ENCODE measurements around the gene CLEC2L. TPM values are rescaled to one million over a fixed set of nuclear protein-coding genes. Genes with fewer than 3 reads are reported as not detected.

CLEC2L gene
- total RNA-seq, 4 donors from 2014 or later, result not detected

DNA sequence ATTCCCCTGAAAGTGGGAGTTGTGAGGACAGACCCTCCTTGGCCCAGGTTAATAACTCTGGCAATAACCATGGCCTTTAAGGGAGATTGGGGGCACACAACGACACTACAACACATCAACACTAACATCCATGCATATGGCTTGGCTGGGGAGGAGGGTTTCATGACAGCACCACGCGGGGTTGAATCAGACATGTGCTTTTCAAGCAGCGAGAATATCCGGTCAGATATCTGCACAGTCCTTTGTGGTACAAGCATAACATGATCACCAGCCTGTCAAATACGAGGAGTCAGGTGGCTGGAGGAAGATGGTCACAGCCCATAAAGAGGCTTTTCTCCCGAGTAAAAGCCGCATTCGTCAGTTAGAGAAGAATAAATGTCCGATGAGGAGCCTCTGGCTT is 27.0 kb upstream of the CLEC2L start:
- peaks cover 0 to 16% (median 7%) of the 10 kb centered on the region in 4 donors for H3K9me3 ChIP-seq
- TF ChIP-seq EP300 (IDR thresholded peaks at IDR 0.05), result no peak
- TF ChIP-seq, protein P1, sequence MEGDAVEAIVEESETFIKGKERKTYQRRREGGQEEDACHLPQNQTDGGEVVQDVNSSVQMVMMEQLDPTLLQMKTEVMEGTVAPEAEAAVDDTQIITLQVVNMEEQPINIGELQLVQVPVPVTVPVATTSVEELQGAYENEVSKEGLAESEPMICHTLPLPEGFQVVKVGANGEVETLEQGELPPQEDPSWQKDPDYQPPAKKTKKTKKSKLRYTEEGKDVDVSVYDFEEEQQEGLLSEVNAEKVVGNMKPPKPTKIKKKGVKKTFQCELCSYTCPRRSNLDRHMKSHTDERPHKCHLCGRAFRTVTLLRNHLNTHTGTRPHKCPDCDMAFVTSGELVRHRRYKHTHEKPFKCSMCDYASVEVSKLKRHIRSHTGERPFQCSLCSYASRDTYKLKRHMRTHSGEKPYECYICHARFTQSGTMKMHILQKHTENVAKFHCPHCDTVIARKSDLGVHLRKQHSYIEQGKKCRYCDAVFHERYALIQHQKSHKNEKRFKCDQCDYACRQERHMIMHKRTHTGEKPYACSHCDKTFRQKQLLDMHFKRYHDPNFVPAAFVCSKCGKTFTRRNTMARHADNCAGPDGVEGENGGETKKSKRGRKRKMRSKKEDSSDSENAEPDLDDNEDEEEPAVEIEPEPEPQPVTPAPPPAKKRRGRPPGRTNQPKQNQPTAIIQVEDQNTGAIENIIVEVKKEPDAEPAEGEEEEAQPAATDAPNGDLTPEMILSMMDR (IDR thresholded peaks at IDR 0.05), result no peak
- TF ChIP-seq POLR2AphosphoS5 (IDR thresholded peaks at IDR 0.05), result no peak
- TF ChIP-seq POLR2A (IDR thresholded peaks at IDR 0.05; ENCODE audit: low read depth), result no peak
- WGBS, result 89% methylated on average over 10 of the region's 10 CpGs
- peaks cover 0 to 13% (median 0%) of the 10 kb centered on the region in 4 donors for H3K27me3 ChIP-seq
- H3K36me3 ChIP-seq, result no peaks in the 10 kb centered on the region
- intact Hi-C loops (cut with DNase I), result loop anchor here (10.0 kb wide), 1 partner anchor 508 kb away; no protein-coding TSS in a partner anchor
- peaks cover 0 to 10% (median 9%) of the 10 kb centered on the region in 4 donors for H3K4me1 ChIP-seq
- no peak for DNase-seq (ENCODE audit: extremely low spot score)
- no peak overlapping the region for H3K4me3 ChIP-seq
- H3K27ac ChIP-seq (replicated peaks in 1 of 4), result no peak overlapping the region

DNA sequence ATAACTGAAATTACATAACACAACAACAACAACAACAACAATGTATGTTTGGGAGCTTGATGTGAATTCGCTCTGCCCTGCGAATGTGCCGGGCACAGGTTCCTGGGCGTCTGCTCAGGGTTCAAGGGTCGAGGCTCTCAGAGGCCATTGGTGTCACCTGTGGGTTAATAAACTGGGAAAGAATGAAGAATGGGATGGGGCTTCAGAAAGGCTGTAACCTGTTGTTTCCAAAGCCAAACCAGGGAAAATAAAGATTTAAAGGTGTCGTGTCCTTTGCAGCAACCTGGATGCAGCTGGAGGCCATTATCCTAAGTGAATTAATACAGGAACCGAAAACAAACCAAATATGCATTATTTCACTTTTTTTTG is 22.7 kb upstream of the CLEC2L start:
- Histone ChIP-seq H3K27ac (replicated peaks in 1 of 4) (no peak overlapping the region), H3K27me3 (peaks cover 0 to 20% (median 0%) of the 10 kb centered on the region in 4 donors), H3K4me3 (no peak overlapping the region), H3K9me3 (no peaks in the 10 kb centered on the region), H3K4me1 (peaks cover 0 to 10% (median 9%) of the 10 kb centered on the region in 4 donors), H3K36me3 (no peaks in the 10 kb centered on the region)
- 95% methylated on average over 7 of the region's 7 CpGs for WGBS
- TF ChIP-seq POLR2AphosphoS5 (IDR thresholded peaks at IDR 0.05) (no peak), POLR2A (IDR thresholded peaks at IDR 0.05; ENCODE audit: low read depth) (no peak), EP300 (IDR thresholded peaks at IDR 0.05) (no peak)
- TF ChIP-seq, protein P1 (IDR thresholded peaks at IDR 0.05), result no peak
- intact Hi-C loops (cut with DNase I), result loop anchor here (5.0 to 10.0 kb wide), 2 partner anchors 72 to 114 kb away; no protein-coding TSS in a partner anchor
- DNase-seq (ENCODE audit: extremely low spot score), result no peak

- DNase-seq (ENCODE audit: extremely low spot score), result no peak
- Histone ChIP-seq H3K9me3 (no peaks in the 10 kb centered on the region), H3K36me3 (no peaks in the 10 kb centered on the region), H3K4me1 (peaks cover 0 to 10% (median 9%) of the 10 kb centered on the region in 4 donors), H3K27me3 (peaks cover 0 to 20% (median 0%) of the 10 kb centered on the region in 4 donors), H3K27ac (replicated peaks in 1 of 4) (no peak overlapping the region), H3K4me3 (no peak overlapping the region)
- intact Hi-C loops (cut with DNase I), result loop anchor here (5.0 to 10.0 kb wide), 2 partner anchors 70 to 113 kb away; no protein-coding TSS in a partner anchor
- TF ChIP-seq POLR2A (IDR thresholded peaks at IDR 0.05; ENCODE audit: low read depth), result no peak
- 92% methylated on average over 22 of the region's 22 CpGs for WGBS
Observed at GRCh38 chr7:139502226-139502625, 21.3 kb upstream of the CLEC2L start.

DNA sequence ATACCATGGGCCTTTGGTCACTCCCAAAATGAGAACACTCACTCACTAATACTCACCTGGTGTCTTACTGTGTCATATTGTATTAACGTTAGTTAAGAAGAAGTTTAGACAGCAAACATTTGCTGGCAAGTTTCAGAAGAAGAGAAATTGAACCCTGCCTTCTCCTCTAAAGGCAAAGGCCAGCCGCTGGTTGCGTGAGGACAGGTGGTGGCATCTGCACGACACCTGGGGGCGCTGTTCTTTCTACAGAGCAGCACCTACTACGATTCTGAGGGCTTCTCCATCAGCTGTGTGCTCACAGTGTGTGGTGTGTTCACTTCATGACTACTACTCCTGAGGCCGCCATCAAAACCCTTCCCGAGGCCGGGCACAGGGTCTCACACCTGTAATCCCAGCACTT is 17.9 kb upstream of the CLEC2L start:
- Histone ChIP-seq H3K9me3 (no peaks in the 10 kb centered on the region), H3K36me3 (no peaks in the 10 kb centered on the region), H3K27ac (replicated peaks in 1 of 4) (no peak overlapping the region), H3K4me1 (no peaks in the 10 kb centered on the region), H3K27me3 (peaks cover 0 to 10% (median 0%) of the 10 kb centered on the region in 4 donors), H3K4me3 (no peak overlapping the region)
- WGBS, result 70% methylated on average over 9 of the region's 9 CpGs
- intact Hi-C loops (cut with DNase I), result loop anchor here (10.0 kb wide), 1 partner anchor 109 kb away; no protein-coding TSS in a partner anchor
- no peak for DNase-seq (ENCODE audit: extremely low spot score)
- TF ChIP-seq EP300 (IDR thresholded peaks at IDR 0.05) (no peak), POLR2A (IDR thresholded peaks at IDR 0.05; ENCODE audit: low read depth) (no peak)

GRCh38 chr7:139509535-139509934 is 13.9 kb upstream of the CLEC2L start:
- intact Hi-C loops (cut with DNase I), result loop anchor here (10.0 kb wide), 1 partner anchor 105 kb away; no protein-coding TSS in a partner anchor
- 95% methylated on average over 2 of the region's 2 CpGs for WGBS
- Histone ChIP-seq H3K36me3 (no peaks in the 10 kb centered on the region), H3K9me3 (no peaks in the 10 kb centered on the region), H3K4me3 (no peak overlapping the region), H3K27me3 (no peaks in the 10 kb centered on the region), H3K4me1 (no peaks in the 10 kb centered on the region), H3K27ac (replicated peaks in 1 of 4) (no peak overlapping the region)
- TF ChIP-seq POLR2A (IDR thresholded peaks at IDR 0.05; ENCODE audit: low read depth), result no peak
- no peak for TF ChIP-seq EP300 (IDR thresholded peaks at IDR 0.05)
- TF ChIP-seq, protein P1 (IDR thresholded peaks at IDR 0.05), result no peak
- no peak for TF ChIP-seq POLR2AphosphoS5 (IDR thresholded peaks at IDR 0.05)
- no peak for DNase-seq (ENCODE audit: extremely low spot score)

- 77% methylated on average over 5 of the region's 5 CpGs for WGBS
- H3K27me3 ChIP-seq, result no peaks in the 10 kb centered on the region
- TF ChIP-seq POLR2AphosphoS5 (IDR thresholded peaks at IDR 0.05), result no peak
- no peak for TF ChIP-seq EP300 (IDR thresholded peaks at IDR 0.05)
- no peak for TF ChIP-seq POLR2A (IDR thresholded peaks at IDR 0.05; ENCODE audit: low read depth)
- TF ChIP-seq, protein P1 (IDR thresholded peaks at IDR 0.05), result no peak
- no peaks in the 10 kb centered on the region for H3K36me3 ChIP-seq
- DNase-seq (ENCODE audit: extremely low spot score), result no peak
- no peaks in the 10 kb centered on the region for H3K4me1 ChIP-seq
- H3K27ac ChIP-seq (replicated peaks in 1 of 4), result no peak overlapping the region
- intact Hi-C loops (cut with DNase I), result no loop called here
- no peaks in the 10 kb centered on the region for H3K9me3 ChIP-seq
- H3K4me3 ChIP-seq, result no peak overlapping the region
Observed at GRCh38 chr7:139511315-139511714, 12.2 kb upstream of the CLEC2L start.
